NCI-H2227 treated with DMSO at 0.1 percent for 48 hours (cell line): Measurements from ENCODE around the gene IFITM10.
"Not testable (repeated sequence)": the region's sequence is repeated elsewhere in the genome, so short reads cannot be mapped to it uniquely, and the experiment has no call there.

Experiments
- DNase-seq: peaks from one replicate; lab custom pipeline; 2025; lab: John Stamatoyannopoulos, UW

IFITM10 gene

DNA sequence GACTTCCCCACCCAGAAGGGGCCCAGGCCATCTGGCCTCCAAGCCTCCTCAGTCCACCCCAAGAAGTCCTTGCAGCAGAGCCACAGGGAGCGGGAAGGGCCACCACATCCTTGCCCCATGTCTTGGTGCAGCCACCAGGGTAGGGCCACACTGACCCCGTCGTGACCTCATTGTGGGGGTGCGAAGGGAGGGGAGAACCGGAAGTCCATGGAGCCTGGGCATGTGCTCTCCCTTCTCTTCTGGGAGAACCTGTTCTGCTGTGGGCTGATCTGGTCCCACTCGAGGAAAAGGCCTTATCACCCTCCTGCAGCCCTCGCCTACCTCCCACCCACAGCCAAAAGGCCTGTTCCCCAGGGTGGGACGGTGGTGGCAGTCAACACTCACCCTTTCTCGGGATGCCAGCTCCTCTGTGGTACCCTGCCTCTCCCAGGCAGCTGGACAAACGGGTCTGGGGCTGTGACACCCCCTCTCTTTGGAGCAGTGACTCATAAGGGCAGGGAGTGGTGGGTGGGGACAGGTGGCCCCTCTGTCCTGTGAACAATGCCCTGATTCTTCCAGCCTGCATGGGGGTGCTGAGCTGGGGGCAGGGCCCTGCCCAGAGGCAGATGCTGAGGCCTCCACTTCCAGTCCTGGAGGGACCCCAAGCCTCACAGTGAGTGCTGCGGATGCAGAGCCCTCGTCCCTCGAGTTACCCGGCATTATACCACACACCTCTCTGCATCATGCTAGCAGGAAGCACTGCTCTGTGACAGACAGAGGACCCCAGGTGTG lies 27.9 kb upstream of the IFITM10 start:
- no peak for DNase-seq

DNA sequence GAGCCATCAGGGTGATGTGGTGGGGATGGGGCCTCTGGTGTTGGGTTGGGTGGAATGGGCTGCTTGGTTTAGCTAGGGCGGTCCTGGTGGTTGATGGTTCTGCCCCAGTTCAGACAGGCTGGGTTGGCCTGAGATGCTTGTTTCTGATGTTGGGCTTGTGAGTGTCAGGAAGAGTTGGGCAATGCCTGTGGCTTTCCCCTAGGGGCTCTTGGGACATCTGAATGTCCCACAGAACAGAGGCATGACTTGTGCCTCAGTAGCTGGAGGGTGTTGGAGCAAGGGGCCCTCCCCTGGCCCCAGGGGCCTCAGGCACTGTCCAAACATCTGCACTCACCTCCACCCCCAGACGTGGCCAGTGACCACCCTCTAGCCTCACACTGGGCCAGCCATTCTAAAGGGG lies 27.3 kb upstream of the IFITM10 start:
- DNase-seq = no peak

DNA sequence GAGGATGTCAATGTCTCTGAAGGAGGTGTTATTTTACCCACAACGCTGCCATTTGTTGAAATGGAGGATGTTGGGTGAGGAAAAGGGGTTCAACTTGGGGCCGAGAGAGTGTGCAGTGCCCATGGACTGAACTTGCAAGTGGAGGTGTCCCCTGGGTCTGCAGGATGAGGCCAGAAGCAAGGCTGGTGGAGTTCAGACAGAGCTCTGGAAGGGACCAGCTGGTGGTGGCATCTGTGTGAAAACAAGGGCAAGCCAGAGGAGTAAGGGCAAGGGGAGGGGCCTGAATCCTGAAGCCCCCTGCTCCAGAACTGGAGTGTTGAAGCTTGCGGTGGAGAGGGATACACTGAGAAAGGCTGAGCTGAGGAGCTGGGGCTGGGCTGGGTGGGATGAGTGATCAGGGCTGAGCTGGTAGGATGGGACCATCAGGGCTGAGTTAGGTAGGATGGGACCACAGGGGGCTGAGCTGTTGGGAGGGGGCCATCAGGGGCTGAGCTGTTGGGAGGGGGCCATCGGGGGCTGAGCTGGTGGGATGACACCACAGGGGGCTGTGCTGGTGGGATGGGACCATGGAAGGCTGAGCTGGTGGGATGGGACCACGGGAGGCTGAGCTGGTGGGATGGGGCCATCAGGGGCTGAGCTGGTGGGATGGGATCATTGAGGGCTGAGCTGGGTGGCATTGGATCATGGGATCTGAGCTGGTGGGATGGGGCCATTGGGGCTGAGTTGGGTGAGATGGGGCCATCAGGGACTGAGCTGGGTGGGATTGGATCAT lies 26.7 kb upstream of the IFITM10 start:
- DNase-seq = no peak

DNA sequence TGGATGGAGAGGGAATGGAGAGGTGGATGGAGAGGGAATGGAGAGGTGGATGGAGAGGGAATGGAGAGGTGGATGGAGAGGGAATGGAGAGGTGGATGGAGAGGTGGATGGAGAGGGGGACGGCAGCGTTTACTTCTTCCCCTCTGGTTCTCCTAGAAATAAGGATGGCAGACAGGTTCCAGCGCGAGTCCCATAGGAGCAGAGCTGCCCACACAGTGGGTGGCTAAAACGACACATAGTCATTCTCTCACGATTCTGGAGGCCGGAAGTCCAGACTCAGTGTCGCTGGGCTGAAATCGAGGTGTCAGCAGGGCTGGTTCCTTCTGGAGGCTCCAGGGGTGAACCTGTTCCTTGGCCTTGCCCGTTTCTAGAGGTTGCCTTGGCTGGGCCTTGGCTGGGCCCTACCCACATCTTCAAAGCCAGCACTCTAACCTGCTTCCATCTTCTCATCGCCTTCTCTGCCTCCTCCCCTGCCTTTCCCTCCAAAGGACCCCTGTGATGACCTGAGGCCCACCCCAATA lies 26.0 kb upstream of the IFITM10 start:
- no peak for DNase-seq

DNA sequence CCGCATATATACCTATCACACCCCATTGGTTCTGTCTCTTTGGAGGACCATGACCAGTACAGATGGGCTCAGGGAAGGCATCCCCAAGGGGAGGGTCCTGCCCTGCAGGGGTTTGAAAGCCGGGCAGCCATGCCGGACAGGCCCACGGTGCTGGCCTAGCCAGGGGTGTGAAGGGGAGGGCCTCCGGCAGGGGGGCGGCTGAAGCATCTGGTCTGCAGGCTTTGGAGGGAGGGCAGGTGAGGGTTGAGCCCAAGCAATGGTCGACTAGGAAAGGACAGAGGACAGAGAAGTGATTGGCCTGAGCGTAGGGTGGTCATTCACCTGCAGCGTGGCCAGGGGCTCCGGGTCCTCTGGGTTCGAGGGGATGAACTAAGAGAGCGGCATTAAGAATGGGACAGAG lies 24.5 kb upstream of the IFITM10 start:
- no peak for DNase-seq

DNA sequence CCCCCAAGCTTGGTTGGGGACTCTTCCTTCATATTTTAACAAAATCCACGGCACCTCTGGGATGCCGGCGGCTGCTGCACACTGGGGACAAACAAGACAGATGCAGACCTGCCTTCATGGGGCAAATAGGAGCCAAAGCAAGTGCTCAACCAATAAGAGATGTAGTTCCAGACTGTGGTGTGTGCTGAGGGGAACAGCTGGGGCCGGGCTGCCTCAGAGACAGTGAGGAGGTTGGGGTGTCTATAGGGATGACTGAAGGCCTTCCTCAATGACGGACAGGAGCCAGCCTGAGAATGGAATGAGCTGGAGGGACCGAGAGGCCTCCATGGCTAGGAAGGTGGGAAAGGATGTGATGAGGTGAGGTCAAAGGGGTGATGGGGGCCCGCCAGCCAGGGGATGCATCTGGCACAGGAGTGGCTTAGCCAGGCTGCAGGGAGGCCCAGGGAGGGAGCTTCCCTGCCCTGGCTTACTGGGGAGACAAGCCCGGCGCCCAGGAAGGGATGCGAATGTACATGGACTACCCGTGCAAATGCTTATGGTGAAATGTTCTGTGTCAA lies 23.7 kb upstream of the IFITM10 start:
- no peak for DNase-seq

DNA sequence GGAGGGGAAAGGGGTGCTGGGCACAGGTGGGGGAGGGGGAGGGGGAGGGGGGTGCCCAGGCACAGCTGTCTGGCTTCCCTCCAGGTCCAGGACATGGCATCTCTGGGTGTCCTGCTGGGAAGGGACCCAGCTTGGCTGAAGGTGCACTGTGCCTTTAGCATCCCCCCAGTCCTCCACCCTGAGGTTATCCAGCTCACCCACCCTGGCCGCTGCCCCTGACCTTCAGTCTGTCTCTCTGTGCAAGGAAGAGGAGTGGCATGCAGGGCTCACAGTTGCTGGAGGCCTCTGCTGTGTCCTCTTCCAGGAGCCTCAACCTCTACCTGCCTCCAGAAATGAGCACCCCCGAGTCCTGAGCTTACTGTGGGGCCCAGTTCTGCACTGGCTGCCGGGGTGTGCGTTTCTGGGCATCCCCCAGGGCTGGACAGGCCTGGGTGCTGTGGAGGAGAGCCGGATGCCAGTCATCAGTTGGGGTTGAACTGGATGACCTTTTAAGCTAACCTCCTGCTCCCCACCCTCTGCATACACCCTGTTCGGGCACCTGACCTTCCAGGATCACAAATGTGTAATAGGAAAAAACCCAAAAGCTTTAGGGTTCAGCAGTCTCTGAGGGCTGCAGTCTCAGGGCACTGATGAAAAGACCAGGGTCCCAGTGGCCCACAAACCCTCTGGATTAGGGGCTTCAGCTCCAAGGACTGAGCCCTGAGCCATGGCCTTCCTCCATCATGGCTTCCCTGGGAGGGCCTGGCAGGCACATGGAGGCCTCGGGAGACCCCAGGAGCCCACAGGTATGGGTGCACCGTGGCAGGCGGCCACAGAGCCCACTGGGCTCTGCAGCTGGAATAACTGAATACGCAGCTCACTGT lies 23.0 kb upstream of the IFITM10 start:
- no peak for DNase-seq

DNA sequence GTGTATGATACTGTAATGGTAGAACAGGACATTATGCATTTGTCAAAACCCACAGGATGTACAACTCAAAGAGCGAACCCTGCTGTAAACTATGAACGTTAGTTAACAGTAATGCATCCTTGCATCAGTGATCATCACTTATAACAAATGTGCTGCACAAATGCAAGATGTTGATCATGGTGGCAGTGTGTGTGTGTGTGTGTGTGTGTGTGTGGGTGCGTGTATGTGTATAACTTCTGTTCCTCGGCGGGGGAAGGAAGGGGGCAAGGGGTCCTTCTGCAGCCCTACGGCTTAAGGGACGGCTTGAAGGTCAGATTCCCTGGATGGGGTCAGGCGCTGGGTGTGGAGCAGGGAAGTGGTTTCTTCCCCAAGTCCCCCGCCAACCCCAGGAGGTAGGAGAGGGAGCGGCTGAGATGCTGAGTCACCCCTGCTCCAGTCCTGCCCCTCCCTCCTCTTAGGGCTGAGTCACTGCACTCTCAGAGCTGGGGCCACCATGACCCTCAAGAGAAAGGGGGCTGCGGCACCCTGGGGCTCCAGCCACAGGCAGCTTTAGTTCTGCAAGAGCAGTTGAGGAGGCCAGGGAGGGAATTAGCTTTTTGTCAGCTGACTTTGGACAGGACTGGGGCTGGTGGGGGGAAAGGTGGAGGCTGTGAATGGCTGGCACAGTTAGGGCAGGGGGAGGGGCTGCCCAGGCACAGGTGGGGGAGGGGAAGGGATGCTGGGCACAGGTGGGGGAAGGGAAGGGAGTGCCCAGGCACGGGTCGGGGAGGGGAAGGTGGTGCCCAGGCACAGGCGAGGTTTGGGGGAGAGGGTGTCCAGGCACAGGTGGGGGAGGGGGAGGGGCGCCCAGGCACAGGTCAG lies 22.1 kb upstream of the IFITM10 start:
- peak; percentile 61 for DNase-seq

DNA sequence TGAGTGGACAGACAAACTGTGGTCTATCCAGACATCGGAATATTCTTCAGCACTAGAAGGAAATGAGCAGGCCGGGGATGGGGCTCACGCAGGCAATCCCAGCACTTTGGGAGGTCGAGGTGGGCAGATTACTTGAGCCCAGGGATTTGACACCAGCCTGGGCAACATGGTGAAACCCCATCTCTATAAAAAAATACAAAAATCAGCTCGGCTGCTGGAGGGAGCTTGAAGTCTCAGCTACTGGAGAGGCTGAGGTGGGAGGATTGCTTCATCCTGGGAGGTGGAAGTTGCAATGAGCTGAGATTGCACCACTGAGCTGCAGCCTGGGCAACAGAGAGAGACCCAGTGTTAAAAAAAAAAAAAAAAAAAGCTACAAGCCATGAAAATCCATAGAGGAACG lies 21.3 kb upstream of the IFITM10 start:
- no peak for DNase-seq

DNA sequence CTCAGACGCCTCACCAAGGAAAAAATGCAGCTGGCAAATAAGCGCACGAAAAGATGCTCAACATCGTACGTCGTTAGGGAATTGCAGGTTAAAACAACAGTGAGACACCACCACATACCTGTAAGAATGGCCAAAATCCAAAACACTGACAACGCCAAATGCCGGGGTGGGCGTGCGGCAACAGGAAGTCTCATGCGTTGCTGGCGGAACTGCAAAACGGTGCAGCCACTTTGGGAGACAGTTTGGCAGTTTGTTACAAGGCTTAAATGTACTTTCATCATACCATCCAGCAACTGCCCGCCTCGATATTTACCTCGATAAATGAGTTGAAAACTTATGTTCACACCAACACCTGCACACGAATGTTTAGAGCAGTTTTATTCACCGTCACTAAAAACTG lies 20.9 kb upstream of the IFITM10 start:
- DNase-seq = no peak

DNA sequence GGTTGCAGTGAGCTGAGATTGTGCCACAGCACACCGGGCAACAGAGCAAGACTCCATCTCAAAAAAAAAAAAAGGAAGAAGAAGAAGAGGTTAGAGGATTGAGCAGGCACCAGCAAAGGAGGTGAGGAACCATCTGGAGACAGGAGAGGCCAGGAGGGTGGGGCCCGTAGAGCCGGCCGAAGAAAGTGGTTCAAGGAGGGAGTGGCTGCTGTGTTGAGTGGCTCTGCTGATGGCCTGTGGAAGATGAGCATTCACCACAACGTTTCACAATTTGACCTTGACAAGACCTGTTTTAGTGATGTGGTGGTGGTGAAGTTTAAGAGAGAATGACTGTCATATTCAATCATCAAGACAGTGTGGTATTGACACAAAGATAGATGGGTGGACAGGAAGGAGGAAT lies 20.1 kb upstream of the IFITM10 start:
- no peak for DNase-seq

DNA sequence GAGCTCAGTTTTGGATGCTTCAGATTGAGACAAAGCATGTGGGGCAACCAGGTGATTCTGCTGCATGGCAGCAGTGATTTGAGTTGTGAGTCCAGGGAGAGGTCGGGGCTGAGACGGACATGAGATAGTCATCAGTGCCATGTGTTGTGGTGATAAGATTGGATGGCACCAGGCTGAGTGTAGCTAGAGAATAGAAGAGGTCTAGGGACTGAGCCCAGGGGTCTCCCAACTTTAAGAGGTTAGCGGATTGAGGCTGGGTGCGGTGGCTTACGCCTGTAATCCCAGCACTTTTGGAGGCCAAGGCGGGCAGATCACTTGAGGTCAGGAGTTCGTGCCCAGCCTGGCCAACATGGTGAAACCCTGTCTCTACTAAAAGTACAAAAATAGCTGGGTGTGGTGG lies 19.7 kb upstream of the IFITM10 start:
- no peak for DNase-seq

DNA sequence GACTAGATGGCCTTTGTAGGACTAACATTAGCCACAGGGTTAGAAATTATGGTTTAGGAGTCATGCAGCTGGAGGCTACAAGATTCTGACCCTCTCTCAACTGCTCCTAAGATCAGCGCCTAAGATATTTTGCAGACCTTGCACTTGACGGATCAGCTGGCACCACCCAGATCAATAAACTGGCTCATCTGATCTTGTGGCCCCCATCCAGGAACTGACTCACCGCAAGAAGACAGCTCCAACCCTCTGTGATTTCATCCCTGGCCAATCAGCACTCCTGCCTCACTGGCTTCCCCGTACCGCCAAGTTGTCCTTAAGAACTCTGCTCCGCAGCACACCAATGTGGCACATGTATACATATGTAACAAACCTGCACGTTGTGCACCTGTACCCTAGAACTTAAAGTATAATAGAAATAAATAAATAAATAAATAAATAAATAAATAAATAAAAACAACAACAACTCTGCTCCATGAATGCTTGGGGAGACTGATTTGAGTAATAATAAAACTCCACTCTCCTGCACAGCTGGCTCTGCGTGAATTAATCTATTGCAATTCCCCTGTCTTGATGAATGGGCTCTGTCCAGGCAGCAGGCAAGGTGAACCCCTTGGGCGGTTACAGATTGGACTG lies 19.0 kb upstream of the IFITM10 start:
- not testable (repeated sequence) for DNase-seq

DNA sequence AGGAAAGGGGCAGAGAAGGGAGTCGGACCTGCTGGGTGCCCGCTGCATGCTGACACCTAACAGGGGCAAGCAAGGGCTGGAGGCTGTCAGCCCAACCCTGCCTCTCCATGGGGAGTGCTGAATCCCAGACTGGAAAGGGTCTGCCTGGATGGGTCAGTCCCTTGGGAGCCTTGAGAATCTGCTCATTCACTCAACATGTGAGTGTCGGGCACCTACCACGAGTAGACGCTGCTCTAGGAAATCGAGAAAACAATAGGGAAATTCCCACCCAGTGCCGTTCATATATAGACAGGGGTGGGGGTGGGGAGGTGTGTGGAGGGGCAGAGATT lies 17.7 kb upstream of the IFITM10 start:
- no peak for DNase-seq

DNA sequence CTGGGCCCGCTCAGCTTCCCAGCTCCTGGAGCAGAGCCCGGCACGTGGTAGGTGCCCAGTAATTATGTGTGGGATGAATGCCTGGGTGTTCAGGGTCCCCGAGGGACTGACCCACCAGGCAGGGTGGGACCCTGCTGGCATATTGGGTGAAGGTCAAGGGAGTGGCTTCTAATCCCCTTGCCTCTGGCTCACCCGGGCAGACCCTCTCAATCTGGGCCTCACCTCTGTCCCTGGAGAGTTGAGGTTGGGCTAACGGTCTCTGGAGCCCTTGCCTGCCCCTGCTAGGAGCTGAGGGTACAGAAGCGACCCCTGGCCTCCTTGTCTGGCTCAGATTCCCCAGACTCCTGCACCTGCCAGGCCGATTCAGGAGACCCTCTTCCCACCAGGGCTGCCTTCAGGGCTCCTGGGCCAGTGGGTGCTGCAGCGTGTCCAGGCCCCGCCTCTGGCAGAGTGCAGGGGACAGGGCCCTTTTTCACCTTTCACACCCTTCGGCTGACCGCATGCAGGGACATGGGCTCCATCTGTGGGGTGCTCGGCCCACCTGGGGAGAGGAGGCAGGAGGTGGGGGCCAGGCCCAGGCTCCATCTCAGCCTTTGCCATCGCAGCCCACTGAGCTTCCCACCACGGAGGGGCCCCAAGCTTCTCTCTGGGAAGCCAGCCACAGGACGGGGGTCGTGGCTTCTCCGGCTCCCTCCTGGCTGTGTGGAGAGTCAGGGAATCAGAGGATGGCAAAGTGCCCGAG lies 17.2 kb upstream of the IFITM10 start:
- no peak for DNase-seq

DNA sequence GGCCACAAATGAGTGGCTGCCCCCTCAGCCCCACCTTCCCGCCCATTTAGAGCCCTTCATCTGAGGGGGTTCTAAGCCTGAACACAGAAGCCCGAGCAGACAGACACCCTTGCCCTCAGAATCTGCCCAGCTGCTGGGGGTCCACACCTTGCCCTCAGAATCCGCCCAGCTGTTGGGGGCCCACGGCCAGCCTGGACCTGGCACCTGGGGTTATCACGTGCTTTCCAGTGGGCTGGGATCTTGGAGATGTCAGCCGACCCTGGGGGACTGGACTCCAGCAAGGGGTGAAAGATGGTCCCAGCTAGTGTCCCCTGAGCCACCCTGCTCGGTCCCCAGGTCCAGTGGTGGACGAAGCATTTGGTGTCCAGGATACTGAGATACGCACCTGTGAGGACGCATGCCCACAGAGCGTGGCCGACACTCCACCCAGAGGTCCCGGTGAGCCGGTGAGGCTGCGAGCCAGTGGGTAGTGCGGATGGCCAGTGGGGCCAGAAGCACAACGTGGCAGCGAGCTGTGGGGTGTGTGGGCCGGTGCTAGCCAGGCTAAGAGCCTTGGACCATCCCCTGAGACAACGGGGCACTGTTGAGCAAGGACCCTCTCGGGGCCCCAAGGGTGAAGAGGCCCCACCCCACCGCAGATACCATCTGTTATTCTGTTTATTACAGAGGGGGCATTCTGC lies 16.5 kb upstream of the IFITM10 start:
- no peak for DNase-seq

DNA sequence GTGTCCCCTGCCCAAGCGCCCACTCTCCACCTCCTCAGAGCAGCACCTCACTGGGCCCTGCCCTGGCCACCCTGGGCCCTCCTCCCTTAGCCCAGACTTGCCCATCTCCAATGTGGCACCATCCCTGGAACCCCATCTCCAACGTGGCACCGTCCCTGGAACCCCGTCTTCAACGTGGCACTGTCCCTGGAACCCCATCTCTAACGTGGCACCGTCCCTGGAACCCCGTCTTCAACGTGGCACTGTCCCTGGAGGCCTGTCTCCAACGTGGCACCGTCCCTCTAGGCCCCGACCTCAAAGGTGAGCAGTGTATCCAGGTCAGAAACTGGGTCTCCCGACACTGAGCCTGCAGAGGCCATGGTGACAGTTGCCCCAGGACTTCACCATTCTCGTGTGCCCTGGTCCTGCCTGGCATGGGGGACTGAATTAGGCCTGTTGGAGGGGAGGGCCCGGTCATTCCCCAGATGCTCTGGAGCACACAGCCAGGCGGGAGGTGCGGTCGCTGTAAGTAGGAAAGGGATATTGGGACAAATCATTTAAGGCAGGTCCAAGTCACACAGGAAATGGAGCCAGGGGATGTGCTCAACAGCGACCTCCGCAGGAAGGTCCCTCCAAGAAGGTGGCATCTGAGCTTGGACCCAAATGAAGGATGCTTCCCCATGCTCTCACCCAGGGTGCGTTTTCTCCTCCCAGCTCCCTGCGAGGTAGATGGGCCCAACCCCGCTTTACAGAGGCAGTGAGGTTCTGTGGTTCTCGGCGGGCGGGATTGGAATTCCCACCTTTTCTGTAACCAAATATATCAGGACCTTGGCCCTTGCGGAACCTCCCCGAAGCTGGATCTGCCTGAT lies 15.7 kb upstream of the IFITM10 start:
- DNase-seq = no peak
